Stomach (tissue), 9 donors: ENCODE measurements around the gene GEMIN4. TPM values are rescaled to one million over a fixed set of nuclear protein-coding genes. Genes with fewer than 3 reads are reported as not detected.

Source experiments
- DNase-seq, 2 donors: peaks; one replicate each; pipeline versions ENCODE4 v3.0.0 to v3.0.0-alpha.2; 2013 to 2019
- H3K27ac ChIP-seq, 5 donors: fragments of 200-600 bp in 4 of 5; sonication (generic) in 4 of 5; one replicate each; pipeline ENCODE4 v1.5.1; 2013 to 2019; ENCODE audit warnings: mild to moderate bottlenecking in 1 of 5, moderate library complexity in 1 of 5
- H3K27me3 ChIP-seq, 3 donors: fragments of 200-600 bp; sonication (generic); one replicate each; pipeline ENCODE4 v1.5.1; 2017 to 2019; ENCODE audit warnings: mixed run types in 1 of 3
- H3K36me3 ChIP-seq, 4 donors: fragments of 200-600 bp; sonication (generic); 1 replicate in 3 of 4; 2 replicates in 1 of 4; pipeline ENCODE4 v1.5.1; 2016 to 2019
- H3K4me1 ChIP-seq, 4 donors: fragments of 200-600 bp; sonication (generic); one replicate each; pipeline ENCODE4 v1.5.1; 2016 to 2019
- H3K4me3 ChIP-seq, 4 donors: fragments of 200-600 bp; sonication (generic) in 3 of 4; one replicate each; pipeline ENCODE4 v1.5.1; 2016 to 2019; ENCODE audit warnings: mild to moderate bottlenecking in 1 of 4
- H3K9me3 ChIP-seq, 4 donors: fragments of 200-600 bp; sonication (generic); one replicate each; pipeline ENCODE4 v1.5.1; 2016 to 2019
- CTCF ChIP-seq, 7 experiments: fragments of 450-650 bp in 4 of 7; fragments of 200-600 bp in 3 of 7; sonication (generic) in 3 of 7; IDR thresholded peaks; one replicate each; pipeline ENCODE4 v1.5.1; 2016 to 2019; ENCODE audit warnings: antibody characterized with exemption in 7 of 7, control low read depth in 2 of 7, mild to moderate bottlenecking in 1 of 7
- EP300 ChIP-seq: sonication (generic); formaldehyde crosslinking; IDR thresholded peaks from one replicate; pipeline ENCODE4 v1.6.1; 2017; ENCODE audit warnings: antibody characterized with exemption
- POLR2A ChIP-seq, 4 donors: fragments of 450-650 bp; IDR thresholded peaks; one replicate each; pipeline ENCODE4 v1.6.1; 2016; ENCODE audit warnings: antibody characterized with exemption in 4 of 4, control low read depth in 2 of 4, mild to moderate bottlenecking in 1 of 4, moderate library complexity in 1 of 4
- POLR2AphosphoS5 ChIP-seq, 3 donors: sonication (generic); formaldehyde crosslinking; IDR thresholded peaks; one replicate each; pipeline ENCODE4 v1.6.1; 2016; ENCODE audit warnings: antibody characterized with exemption in 3 of 3
- WGBS, 5 donors: extraction: QIAGEN DNeasy Blood & Tissue Kit in 3 of 5; methylation state at CpG; one replicate each; pipeline versions ENCODE4 v1.1.5 to v1.1.7; 2013 to 2018; 5-methylcytosine and 5-hydroxymethylcytosine counted together
- intact Hi-C: fragments of 100-400 bp; cut with DNase I; formaldehyde crosslinking; loops from one replicate; pipeline ENCODE4 v1.15.1; 2023; ENCODE audit warnings: low total_unique reads
- polyA plus RNA-seq, 3 donors: library from polyadenylated mRNA; stranded (reverse); fragments of 200-250 nt; gene quantifications; one replicate each; pipeline ENCODE4 v1.2.3, GENCODE V29; 2013
- total RNA-seq, 5 donors: library from RNA; depleted of rRNA; stranded (reverse); fragments of >200 nt; gene quantifications; one replicate each; pipeline versions ENCODE4 v1.1.0 to v1.2.3, GENCODE V29; 2014 to 2016
- donor health status: healthy with polysubstance abuse.
- donor health status: Bipolar disorder and iron deficiency.
- donor health status: healthy.

GEMIN4 gene
- total and polyA plus RNA-seq, 8 donors: 5.7 to 92.4 (median 10.3) TPM

- 91 to 94% (median 92%) methylated on average over 36 to 38 of the region's 38 CpGs for WGBS, 5 donors
- Histone ChIP-seq H3K27me3 (no peaks in the 10 kb centered on the region), H3K9me3 (no peaks in the 10 kb centered on the region), H3K4me3 (no peak overlapping the region), H3K27ac (no peak overlapping the region), H3K4me1 (peaks cover 17 to 21% (median 19%) of the 10 kb centered on the region in 4 donors), H3K36me3 (peaks cover 51 to 65% (median 63%) of the 10 kb centered on the region in 4 donors)
- TF ChIP-seq POLR2A (IDR thresholded peaks at IDR 0.05) (no peak), EP300 (no peak), POLR2AphosphoS5 (IDR thresholded peaks at IDR 0.05) (no peak), CTCF (IDR thresholded peaks at IDR 0.05) (no peak)
- intact Hi-C loops: no loop called here
- DNase-seq: no peak
Measured at GRCh38 chr17:746783-747629, 5.1 kb downstream of the GEMIN4 start.

GRCh38 chr17:746181-746580 lies 5.9 kb downstream of the GEMIN4 start:
- intact Hi-C loops: no loop called here
- no peak for DNase-seq

DNA sequence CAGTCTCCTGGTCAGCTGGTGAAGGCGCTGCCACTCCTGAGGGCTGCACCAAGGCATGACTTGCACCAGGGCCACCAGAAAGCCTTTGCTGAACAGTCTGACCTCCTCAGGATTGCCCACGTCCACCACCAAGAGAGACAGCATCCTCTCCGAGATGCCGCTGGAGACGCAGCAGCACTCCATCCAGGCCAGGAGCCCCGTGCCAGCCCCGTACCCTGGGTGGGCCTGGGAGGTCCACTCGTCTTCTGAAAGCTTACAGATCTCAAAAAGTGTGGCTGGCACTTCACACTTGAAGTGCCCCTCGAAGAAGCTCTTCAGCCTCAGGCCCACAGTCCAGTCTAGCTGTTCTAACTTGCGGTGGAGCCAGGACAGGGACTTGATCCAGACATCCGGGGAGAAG lies 6.7 kb downstream of the GEMIN4 start:
- 85 to 97% (median 93%) methylated on average over 6 to 11 of the region's 11 CpGs for WGBS, 5 donors
- peaks cover 65 to 81% (median 79%) of the 10 kb centered on the region in 4 donors for H3K36me3 ChIP-seq
- no peaks in the 10 kb centered on the region for H3K9me3 ChIP-seq
- H3K4me3 ChIP-seq: no peak overlapping the region
- no peak for DNase-seq
- intact Hi-C loops: no loop called here
- H3K27ac ChIP-seq: no peak overlapping the region
- TF ChIP-seq POLR2A (IDR thresholded peaks at IDR 0.05) (no peak), EP300 (no peak), CTCF (IDR thresholded peaks at IDR 0.05) (no peak), POLR2AphosphoS5 (IDR thresholded peaks at IDR 0.05) (no peak)
- no peaks in the 10 kb centered on the region for H3K27me3 ChIP-seq
- peaks cover 4 to 9% (median 5%) of the 10 kb centered on the region in 4 donors for H3K4me1 ChIP-seq

More at GRCh38 chr17:746181-746580, 5.9 kb downstream of the GEMIN4 start:
- H3K27ac ChIP-seq: no peak overlapping the region
- 72 to 88% (median 83%) methylated on average over 6 to 9 of the region's 9 CpGs for WGBS, 5 donors
- no peaks in the 10 kb centered on the region for H3K9me3 ChIP-seq
- no peaks in the 10 kb centered on the region for H3K27me3 ChIP-seq
- peaks cover 11 to 17% (median 13%) of the 10 kb centered on the region in 4 donors for H3K4me1 ChIP-seq
- H3K36me3 ChIP-seq: peaks cover 59 to 73% (median 71%) of the 10 kb centered on the region in 4 donors
- H3K4me3 ChIP-seq: no peak overlapping the region
- TF ChIP-seq POLR2AphosphoS5 (IDR thresholded peaks at IDR 0.05) (no peak), CTCF (IDR thresholded peaks at IDR 0.05) (no peak), EP300 (no peak), POLR2A (IDR thresholded peaks at IDR 0.05) (no peak)

DNA sequence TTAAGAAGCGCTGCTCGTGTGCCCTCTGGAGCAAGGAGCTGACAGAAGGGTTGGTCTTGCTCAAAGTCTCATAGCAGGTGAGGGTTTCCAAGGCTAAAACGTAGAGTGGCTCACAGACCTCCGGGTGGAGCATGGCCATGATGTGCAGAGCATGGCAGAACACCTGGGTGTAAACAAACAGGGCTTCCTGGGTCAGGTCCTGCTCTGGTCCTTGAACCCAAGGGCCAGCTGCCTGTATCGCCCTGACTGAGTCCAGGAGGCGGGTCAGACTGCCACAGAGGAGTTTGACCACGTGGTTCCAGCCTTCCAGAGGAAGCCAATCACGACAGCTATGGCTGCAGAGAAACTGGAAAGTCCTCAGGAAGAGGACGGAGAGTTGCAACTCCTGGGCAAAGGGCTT lies 7.1 kb downstream of the GEMIN4 start:
- no peak overlapping the region for H3K4me3 ChIP-seq
- no peak for DNase-seq
- intact Hi-C loops: no loop called here
- H3K36me3 ChIP-seq: peaks cover 65 to 86% (median 84%) of the 10 kb centered on the region in 4 donors
- 73 to 91% (median 81%) methylated on average over 8 to 9 of the region's 9 CpGs for WGBS, 5 donors
- no peaks in the 10 kb centered on the region for H3K9me3 ChIP-seq
- TF ChIP-seq CTCF (IDR thresholded peaks at IDR 0.05): no peak
- TF ChIP-seq POLR2A (IDR thresholded peaks at IDR 0.05): no peak
- TF ChIP-seq POLR2AphosphoS5 (IDR thresholded peaks at IDR 0.05): no peak
- no peak for TF ChIP-seq EP300
- H3K4me1 ChIP-seq: peaks cover 0 to 4% (median under 1%) of the 10 kb centered on the region in 4 donors
- H3K27ac ChIP-seq: no peak overlapping the region
- H3K27me3 ChIP-seq: no peaks in the 10 kb centered on the region
